K562 (cell line): ENCODE measurements around the gene PUM1. TPM values are rescaled to one million over a fixed set of nuclear protein-coding genes. Genes with fewer than 3 reads are reported as not detected.

ENCODE experiments used
- ATAC-seq: fragments of 200-7000 bp; cut with Tn5 transposase; 3 replicates; pipeline ENCODE4 v1.9.1; 2020; ENCODE audit warnings: moderate library complexity
- BruUV-seq: library from RNA; stranded (reverse); fragments of 400-500 nt; replicated peaks from 2 replicates; lab custom pipeline; 2021; lab: Mats Ljungman, UMichigan
- CTCF ChIA-PET: fragments of 300-600 bp; formaldehyde crosslinking; extraction: SDS; loops from one replicate; lab custom pipeline; 2021; ENCODE audit warnings: low intra/inter-chr PET ratio; lab: Yijun Ruan, JAX
- POLR2A ChIA-PET: fragments of 300-600, 350-650 bp; sonication (Branson Sonifier 250); formaldehyde crosslinking; extraction: SDS; loops from one replicate; lab custom pipeline; 2021; ENCODE audit warnings: antibody characterized with exemption, inconsistent platforms; lab: Yijun Ruan, JAX
- DNase-seq, 4 experiments: peaks; one replicate each; pipeline versions ENCODE4 v3.0.0 to v3.0.0-alpha.2; 2011 to 2018; ENCODE audit warnings: low spot score in 3 of 4, mixed read lengths in 3 of 4; ENCODE audit errors: extremely low read depth in 1 of 4
- FAIRE-seq: peaks from 2 replicates; lab custom pipeline; 2011; peaks lifted over from hg19 to GRCh38; lab: Jason Lieb, UNC
- H2AFZ ChIP-seq: 2 replicates; pipeline ENCODE4 v1.6.0; 2011; ENCODE audit warnings: low read depth, low read length, control low read depth, inconsistent platforms
- H3K27ac ChIP-seq: fragments of 200-600 bp; 3 replicates; pipeline ENCODE4 v1.8.0; 2011; ENCODE audit warnings: low read depth, mild to moderate bottlenecking, control low read depth, inconsistent platforms, low read length, moderate library complexity, mixed read lengths; ENCODE audit errors: extremely low read depth
- H3K27me3 ChIP-seq, 2 experiments: fragments of 300-600 bp in 1 of 2; 2 replicates in 1 of 2; 3 replicates in 1 of 2; pipeline versions ENCODE4 v1.6.0 to v1.8.0; 2011; ENCODE audit warnings: inconsistent platforms in 2 of 2, low read length in 2 of 2, mild to moderate bottlenecking in 1 of 2, mixed read lengths in 1 of 2, moderate library complexity in 1 of 2; ENCODE audit not compliant: control insufficient read depth in 2 of 2, insufficient read depth in 2 of 2
- H3K36me3 ChIP-seq: fragments of 300-600 bp; 3 replicates; pipeline ENCODE4 v1.8.0; 2011; ENCODE audit warnings: mild to moderate bottlenecking, low read length, inconsistent platforms; ENCODE audit not compliant: control insufficient read depth, insufficient read depth
- H3K4me1 ChIP-seq, 2 experiments: fragments of 200-600 bp in 1 of 2; replicated peaks in 1 of 2; 2 replicates in 1 of 2; 3 replicates in 1 of 2; pipeline versions ENCODE4 v1.5.1 to v1.8.0; 2011; ENCODE audit warnings: inconsistent platforms in 2 of 2, low read length in 2 of 2, mild to moderate bottlenecking in 1 of 2, mixed read lengths in 1 of 2, moderate library complexity in 1 of 2; ENCODE audit not compliant: control insufficient read depth in 2 of 2, insufficient read depth in 2 of 2
- H3K4me2 ChIP-seq: 2 replicates; pipeline ENCODE4 v1.6.1; 2011; ENCODE audit warnings: low read length, control low read depth, inconsistent platforms, mixed read lengths; ENCODE audit not compliant: insufficient read depth
- H3K4me3 ChIP-seq: fragments of 200-600 bp; sonication (generic), shearing (Covaris generic); 2 replicates; pipeline ENCODE4 v1.5.1; 2016; ENCODE audit warnings: control low read depth, inconsistent platforms
- H3K79me2 ChIP-seq: fragments of 200-600 bp; 3 replicates; pipeline ENCODE4 v1.8.0; 2011; ENCODE audit warnings: low read length, inconsistent platforms; ENCODE audit not compliant: control insufficient read depth, insufficient read depth
- H3K9ac ChIP-seq, 2 experiments: 2 replicates each; pipeline versions ENCODE4 v1.6.0 to v1.6.1; 2011; ENCODE audit warnings: low read depth in 2 of 2, low read length in 2 of 2, control low read depth in 1 of 2, inconsistent platforms in 1 of 2, mild to moderate bottlenecking in 1 of 2, mixed read lengths in 1 of 2; ENCODE audit not compliant: insufficient read depth in 1 of 2
- H3K9me1 ChIP-seq: one replicate; pipeline ENCODE4 v1.6.0; 2011; ENCODE audit warnings: inconsistent platforms, mild to moderate bottlenecking, low read length, moderate library complexity; ENCODE audit not compliant: control insufficient read depth, insufficient read depth
- H3K9me3 ChIP-seq: replicated peaks from 2 replicates; pipeline ENCODE4 v1.5.1; 2011; ENCODE audit warnings: low read depth, low read length, inconsistent platforms; ENCODE audit not compliant: control insufficient read depth, insufficient read depth
- H4K20me1 ChIP-seq: replicated peaks from 2 replicates; pipeline ENCODE4 v1.6.1; 2011; ENCODE audit warnings: low read length, inconsistent platforms, mixed read lengths; ENCODE audit not compliant: control insufficient read depth, insufficient read depth
- CREM ChIP-seq: IDR thresholded peaks from 2 replicates; pipeline ENCODE4 v1.6.1; 2014; ENCODE audit warnings: antibody characterized with exemption, low read depth
- DPF2 ChIP-seq: fragments of 450-650 bp; IDR thresholded peaks from 2 replicates; pipeline ENCODE4 v1.6.1; 2016
- GABPB1 ChIP-seq: sonication (generic); formaldehyde crosslinking; IDR thresholded peaks from 2 replicates; pipeline ENCODE4 v1.8.0; 2022; ENCODE audit warnings: mild to moderate bottlenecking, missing genetic modification reagents
- GATAD2A ChIP-seq: fragments of 450-650 bp; IDR thresholded peaks from 2 replicates; pipeline ENCODE4 v1.6.1; 2017
- HMG20A ChIP-seq: fragments of 450-650 bp; formaldehyde crosslinking; conservative IDR thresholded peaks from 2 replicates; pipeline ENCODE4 v1.4.0; 2020; ENCODE audit warnings: mild to moderate bottlenecking, mixed read lengths
- MAZ ChIP-seq, 2 experiments: fragments of 450-650 bp in 1 of 2; sonication (generic) in 1 of 2; formaldehyde crosslinking; IDR thresholded peaks in 1 of 2; conservative IDR thresholded peaks in 1 of 2; 2 replicates each; pipeline versions ENCODE4 v1.4.0 to v1.5.0; 2020; ENCODE audit warnings: mild to moderate bottlenecking in 1 of 2, missing genetic modification reagents in 1 of 2
- SPI1 ChIP-seq: IDR thresholded peaks from 2 replicates; pipeline ENCODE4 v1.6.1; 2011; ENCODE audit warnings: low read depth, low read length, control low read depth, borderline replicate concordance
- TCF3 ChIP-seq: sonication (generic); formaldehyde crosslinking; IDR thresholded peaks from 2 replicates; pipeline ENCODE4 v1.4.0; 2020; ENCODE audit warnings: mild to moderate bottlenecking, missing genetic modification reagents
- ZNF23 ChIP-seq: fragments of 250-450 bp; sonication (Bioruptor Pico); IDR thresholded peaks from 2 replicates; pipeline ENCODE4 v1.4.0; 2020; ENCODE audit warnings: mild to moderate bottlenecking
- ZNF589 ChIP-seq: fragments of 200-800 bp; sonication (Bioruptor generic); IDR thresholded peaks from 2 replicates; pipeline ENCODE4 v1.6.1; 2016; ENCODE audit warnings: low read depth, missing genetic modification characterization, missing compliant biosample characterization
- WGBS: fragments of 100-300 bp; shearing (Covaris generic); methylation state at CpG from one replicate; pipeline ENCODE4 v1.1.6; 2016; ENCODE audit warnings: low coverage, mixed read lengths; ENCODE audit not compliant: insufficient coverage; ENCODE audit errors: missing lambda C conversion rate; 5-methylcytosine and 5-hydroxymethylcytosine counted together
- in situ Hi-C: fragments of 300-500 bp; cut with MboI; formaldehyde crosslinking; loops from 4 replicates; pipeline ENCODE4 v1.15.0; 2018; ENCODE audit warnings: inconsistent platforms, mixed read lengths
- intact Hi-C: fragments of 100-400 bp; cut with micrococcal nuclease; formaldehyde crosslinking; loops from 2 replicates; pipeline ENCODE4 v1.14.2; 2022
- polyA plus RNA-seq, 8 experiments: library from polyadenylated mRNA; depleted of rRNA in 4 of 8; stranded (reverse) in 5 of 8; unstranded in 3 of 8; fragments of >200 nt; fragmentation: Nextera tagmentation in 2 of 8; fragmentation: Illumina TruSeq in 1 of 8; extraction: Ambion mirVana in 2 of 8; extraction: Trizol in 1 of 8; gene quantifications; 2 replicates each; pipeline versions ENCODE4 v1.2.1 to v1.2.3, GENCODE V29; 2011 to 2014; ENCODE audit warnings: inconsistent platforms in 1 of 8, missing spikeins in 1 of 8
- total RNA-seq, 7 experiments: library from RNA; depleted of rRNA in 6 of 7; stranded (reverse); fragments of >200 nt in 6 of 7; fragmentation: Illumina TruSeq in 2 of 7; extraction: Trizol in 2 of 7; gene quantifications; 2 replicates each; pipeline versions ENCODE4 v1.2.1 to v1.2.3, GENCODE V29; 2011 to 2021; ENCODE audit warnings: low replicate concordance in 1 of 7
- TF ChIP-seq, protein P1 (sequence below), 3 experiments: fragments of 200-800 bp in 1 of 3; sonication (Bioruptor generic) in 1 of 3; sonication (generic) in 1 of 3; formaldehyde crosslinking in 1 of 3; IDR thresholded peaks; 2 replicates each; pipeline versions ENCODE4 v1.6.1 to v1.8.0; 2016 to 2022; ENCODE audit warnings: mild to moderate bottlenecking in 2 of 3, missing compliant biosample characterization in 2 of 3, missing genetic modification characterization in 2 of 3, missing genetic modification reagents in 1 of 3
- TF ChIP-seq, protein P2 (sequence below), 2 experiments: IDR thresholded peaks; 2 replicates each; pipeline ENCODE4 v1.6.1; 2012; ENCODE audit warnings: improper control_type of control experiment in 2 of 2, low read depth in 2 of 2, low read length in 2 of 2, borderline replicate concordance in 1 of 2
- TF ChIP-seq, protein P3 (sequence below): fragments of 150-350 bp; IDR thresholded peaks from 2 replicates; pipeline ENCODE4 v1.6.1; 2014; ENCODE audit warnings: low read depth, mild to moderate bottlenecking, low read length, borderline replicate concordance

PUM1 gene
- total and polyA plus RNA-seq, 9 of the 15 experiments (the other 6 are each of a cell fraction or from before 2014, with no cell fraction given) = 37.7 to 104 (median 55.7) TPM

DNA sequence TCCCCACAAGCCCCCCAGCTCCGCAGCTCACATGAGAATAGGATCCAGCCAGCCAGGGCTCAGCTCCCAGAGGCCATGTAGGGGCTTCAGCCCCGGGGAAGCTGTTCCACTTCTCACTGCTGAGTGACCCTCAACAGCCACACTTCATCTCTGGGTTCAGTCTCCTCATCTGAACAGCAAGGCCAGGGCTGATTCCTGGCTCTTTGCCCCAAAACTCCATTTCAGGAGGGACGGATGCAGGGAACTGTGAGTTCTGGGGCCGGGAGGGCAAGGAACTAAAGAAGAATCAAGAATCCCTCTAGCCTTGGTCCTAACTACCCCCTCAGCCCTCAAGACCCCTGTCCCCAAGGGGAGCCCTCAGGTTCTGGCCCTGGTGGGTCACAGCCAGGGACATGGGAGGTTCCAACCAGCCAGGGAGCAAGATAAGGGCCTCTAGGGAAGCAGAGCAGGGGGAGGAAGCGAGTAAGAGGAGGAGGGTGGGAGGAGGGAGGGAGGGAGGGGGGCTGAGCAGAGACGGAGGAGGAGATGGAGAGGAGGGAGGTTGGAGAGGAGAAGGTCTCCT lies 170.1 kb downstream of the PUM1 start:
- Histone ChIP-seq H2AFZ (peak overlapping the region; percentile 15; the same call in 1 of the 2 replicates), H3K4me2 (peak overlapping the region; percentile 49; the same call in 1 of the 2 replicates), H3K27me3 (no peaks in the 10 kb centered on the region), H3K4me1 (peaks cover 52 to 66% of the 10 kb centered on the region in 2 experiments), H3K9ac (peak overlapping the region; percentile 53 to 77), H3K27ac (peak overlapping the region; percentile 66), H3K9me1 (peaks cover 8% of the 10 kb centered on the region), H3K36me3 (peaks cover 3% of the 10 kb centered on the region; the same call in 1 of the 3 replicates), H3K79me2 (0 out of 3 replicates have a peak, but pooled peaks cover 9% of the 10 kb centered on the region), H3K9me3 (no peaks in the 10 kb centered on the region; the same call in 1 of the 2 replicates), H3K4me3 (no peak overlapping the region), H4K20me1 (peaks cover 9% of the 10 kb centered on the region)
- WGBS = 42% methylated on average over 5 of the region's 6 CpGs
- FAIRE-seq (peak; percentile 80), DNase-seq (peak; percentile 73 to 86 (median 78)), ATAC-seq (peak; percentile 83)
- CTCF ChIA-PET = no interaction called here
- in situ Hi-C loops (no loop called here), intact Hi-C loops (no loop called here)
- no TSS peak for BruUV-seq
- POLR2A ChIA-PET = interaction anchor here (0.5 to 3.0 kb wide), 9 partner anchors 8 to 115 kb away, joined by 3 to 12 read pairs (median 4); no protein-coding TSS in a partner anchor
- TF ChIP-seq, protein P1, sequence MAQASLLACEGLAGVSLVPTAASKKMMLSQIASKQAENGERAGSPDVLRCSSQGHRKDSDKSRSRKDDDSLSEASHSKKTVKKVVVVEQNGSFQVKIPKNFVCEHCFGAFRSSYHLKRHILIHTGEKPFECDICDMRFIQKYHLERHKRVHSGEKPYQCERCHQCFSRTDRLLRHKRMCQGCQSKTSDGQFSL (CRISPR knock-in tag; IDR thresholded peaks at IDR 0.05) = 0 out of 2 replicates have a peak, but pooled peaks have one; percentile 13
- TF ChIP-seq, protein P1 (tag; IDR thresholded peaks at IDR 0.05) = no peak
- TF ChIP-seq SPI1 (peak; percentile 49; the same call in 1 of the 2 replicates), ZNF23 (CRISPR knock-in tag) (no peak), TCF3 (CRISPR knock-in tag) (0 out of 2 replicates have a peak, but pooled peaks have one; percentile 9), MAZ (CRISPR knock-in tag; conservative IDR thresholded peaks at IDR 0.05 in 1 of 2, IDR thresholded peaks at IDR 0.05 in 1 of 2) (peak in 1 of 2 experiments; percentile 65; a peak in 2 of 4 replicates), GABPB1 (no peak), DPF2 (peak; percentile 65), CREM (0 out of 2 replicates have a peak, but pooled peaks have one; percentile 12), GATAD2A (peak; percentile 34; the same call in 1 of the 2 replicates), ZNF589 (CRISPR knock-in tag) (no peak), HMG20A (CRISPR knock-in tag) (no peak)
- TF ChIP-seq, protein P2, sequence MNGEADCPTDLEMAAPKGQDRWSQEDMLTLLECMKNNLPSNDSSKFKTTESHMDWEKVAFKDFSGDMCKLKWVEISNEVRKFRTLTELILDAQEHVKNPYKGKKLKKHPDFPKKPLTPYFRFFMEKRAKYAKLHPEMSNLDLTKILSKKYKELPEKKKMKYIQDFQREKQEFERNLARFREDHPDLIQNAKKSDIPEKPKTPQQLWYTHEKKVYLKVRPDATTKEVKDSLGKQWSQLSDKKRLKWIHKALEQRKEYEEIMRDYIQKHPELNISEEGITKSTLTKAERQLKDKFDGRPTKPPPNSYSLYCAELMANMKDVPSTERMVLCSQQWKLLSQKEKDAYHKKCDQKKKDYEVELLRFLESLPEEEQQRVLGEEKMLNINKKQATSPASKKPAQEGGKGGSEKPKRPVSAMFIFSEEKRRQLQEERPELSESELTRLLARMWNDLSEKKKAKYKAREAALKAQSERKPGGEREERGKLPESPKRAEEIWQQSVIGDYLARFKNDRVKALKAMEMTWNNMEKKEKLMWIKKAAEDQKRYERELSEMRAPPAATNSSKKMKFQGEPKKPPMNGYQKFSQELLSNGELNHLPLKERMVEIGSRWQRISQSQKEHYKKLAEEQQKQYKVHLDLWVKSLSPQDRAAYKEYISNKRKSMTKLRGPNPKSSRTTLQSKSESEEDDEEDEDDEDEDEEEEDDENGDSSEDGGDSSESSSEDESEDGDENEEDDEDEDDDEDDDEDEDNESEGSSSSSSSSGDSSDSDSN (IDR thresholded peaks at IDR 0.05; ENCODE audit: borderline replicate concordance in 1 of 2, low read depth in 2 of 2, low read length in 2 of 2) = 0 out of 4 replicates have a peak, but pooled peaks of 1 of the 2 experiments have one; percentile 13
- TF ChIP-seq, protein P3, sequence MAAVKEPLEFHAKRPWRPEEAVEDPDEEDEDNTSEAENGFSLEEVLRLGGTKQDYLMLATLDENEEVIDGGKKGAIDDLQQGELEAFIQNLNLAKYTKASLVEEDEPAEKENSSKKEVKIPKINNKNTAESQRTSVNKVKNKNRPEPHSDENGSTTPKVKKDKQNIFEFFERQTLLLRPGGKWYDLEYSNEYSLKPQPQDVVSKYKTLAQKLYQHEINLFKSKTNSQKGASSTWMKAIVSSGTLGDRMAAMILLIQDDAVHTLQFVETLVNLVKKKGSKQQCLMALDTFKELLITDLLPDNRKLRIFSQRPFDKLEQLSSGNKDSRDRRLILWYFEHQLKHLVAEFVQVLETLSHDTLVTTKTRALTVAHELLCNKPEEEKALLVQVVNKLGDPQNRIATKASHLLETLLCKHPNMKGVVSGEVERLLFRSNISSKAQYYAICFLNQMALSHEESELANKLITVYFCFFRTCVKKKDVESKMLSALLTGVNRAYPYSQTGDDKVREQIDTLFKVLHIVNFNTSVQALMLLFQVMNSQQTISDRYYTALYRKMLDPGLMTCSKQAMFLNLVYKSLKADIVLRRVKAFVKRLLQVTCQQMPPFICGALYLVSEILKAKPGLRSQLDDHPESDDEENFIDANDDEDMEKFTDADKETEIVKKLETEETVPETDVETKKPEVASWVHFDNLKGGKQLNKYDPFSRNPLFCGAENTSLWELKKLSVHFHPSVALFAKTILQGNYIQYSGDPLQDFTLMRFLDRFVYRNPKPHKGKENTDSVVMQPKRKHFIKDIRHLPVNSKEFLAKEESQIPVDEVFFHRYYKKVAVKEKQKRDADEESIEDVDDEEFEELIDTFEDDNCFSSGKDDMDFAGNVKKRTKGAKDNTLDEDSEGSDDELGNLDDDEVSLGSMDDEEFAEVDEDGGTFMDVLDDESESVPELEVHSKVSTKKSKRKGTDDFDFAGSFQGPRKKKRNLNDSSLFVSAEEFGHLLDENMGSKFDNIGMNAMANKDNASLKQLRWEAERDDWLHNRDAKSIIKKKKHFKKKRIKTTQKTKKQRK = no peak
